ENCODE measurements around the gene POLR1A.

GRCh38 chr2:85994421-85994777 is 111.3 kb downstream of the POLR1A start:
- TF ChIP-seq, protein P1, sequence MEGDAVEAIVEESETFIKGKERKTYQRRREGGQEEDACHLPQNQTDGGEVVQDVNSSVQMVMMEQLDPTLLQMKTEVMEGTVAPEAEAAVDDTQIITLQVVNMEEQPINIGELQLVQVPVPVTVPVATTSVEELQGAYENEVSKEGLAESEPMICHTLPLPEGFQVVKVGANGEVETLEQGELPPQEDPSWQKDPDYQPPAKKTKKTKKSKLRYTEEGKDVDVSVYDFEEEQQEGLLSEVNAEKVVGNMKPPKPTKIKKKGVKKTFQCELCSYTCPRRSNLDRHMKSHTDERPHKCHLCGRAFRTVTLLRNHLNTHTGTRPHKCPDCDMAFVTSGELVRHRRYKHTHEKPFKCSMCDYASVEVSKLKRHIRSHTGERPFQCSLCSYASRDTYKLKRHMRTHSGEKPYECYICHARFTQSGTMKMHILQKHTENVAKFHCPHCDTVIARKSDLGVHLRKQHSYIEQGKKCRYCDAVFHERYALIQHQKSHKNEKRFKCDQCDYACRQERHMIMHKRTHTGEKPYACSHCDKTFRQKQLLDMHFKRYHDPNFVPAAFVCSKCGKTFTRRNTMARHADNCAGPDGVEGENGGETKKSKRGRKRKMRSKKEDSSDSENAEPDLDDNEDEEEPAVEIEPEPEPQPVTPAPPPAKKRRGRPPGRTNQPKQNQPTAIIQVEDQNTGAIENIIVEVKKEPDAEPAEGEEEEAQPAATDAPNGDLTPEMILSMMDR (IDR thresholded peaks at IDR 0.05; ENCODE audit: extremely low read depth in 1 of 2, insufficient read depth in 1 of 2, low read depth in 1 of 2, low read length in 2 of 2), result no peak
- TF ChIP-seq POLR2A (IDR thresholded peaks at IDR 0.05; ENCODE audit: low read depth, low read length) (no peak), JUN (IDR thresholded peaks at IDR 0.05; ENCODE audit: borderline replicate concordance, insufficient read depth, insufficient read length, low read depth) (no peak), EZH2 (IDR thresholded peaks at IDR 0.05; ENCODE audit: borderline replicate concordance, low read depth, low read length, severe bottlenecking) (no peak), POLR2AphosphoS5 (IDR thresholded peaks at IDR 0.05; ENCODE audit: insufficient read depth, low read depth, low read length) (no peak), MYC (IDR thresholded peaks at IDR 0.05; ENCODE audit: low read depth, low read length) (no peak)

All from endothelial cell of umbilical vein (primary cell).